Stimulated activated naive CD8-positive, alpha-beta T cell treated with anti-CD3 and anti-CD28 coated beads, Interleukin-15, Interleukin-2, amounts not matched to agents 100 U/mL and 50 U/mL, for 24 hours (primary cell): Measurements from ENCODE around the gene RUNX2.

ENCODE experiments used
- ATAC-seq: fragments of 150-1000 bp; cut with Tn5 transposase; one replicate; pipeline ENCODE4 v1.10.0; 2021
- DNase-seq: peaks from one replicate; pipeline ENCODE4 v3.0.0; 2021

Gene RUNX2

GRCh38 chr6:45518013-45518720 lies 190.0 kb downstream of the RUNX2 start:
- no peak for ATAC-seq

GRCh38 chr6:45521226-45521625 lies 193.1 kb downstream of the RUNX2 start:
- ATAC-seq = no peak
- DNase-seq = no peak

More at GRCh38 chr6:45518013-45518720, 190.0 kb downstream of the RUNX2 start:
- no peak for DNase-seq

GRCh38 chr6:45522486-45522885 lies 194.4 kb downstream of the RUNX2 start:
- ATAC-seq (no peak), DNase-seq (no peak)

GRCh38 chr6:45527210-45527609 lies 199.1 kb downstream of the RUNX2 start:
- ATAC-seq (no peak), DNase-seq (no peak)

GRCh38 chr6:45531999-45532595 lies 204.0 kb downstream of the RUNX2 start:
- no peak for ATAC-seq
- DNase-seq = no peak

- DNase-seq (no peak), ATAC-seq (no peak)
Observed at GRCh38 chr6:45532721-45533210, 204.6 kb downstream of the RUNX2 start.

GRCh38 chr6:45533386-45533785 lies 205.3 kb downstream of the RUNX2 start:
- no peak for ATAC-seq
- DNase-seq = no peak

GRCh38 chr6:45535933-45536332 lies 207.8 kb downstream of the RUNX2 start:
- DNase-seq (no peak), ATAC-seq (no peak)

- no peak for DNase-seq
- ATAC-seq = no peak
Observed at GRCh38 chr6:45537539-45537938, 209.4 kb downstream of the RUNX2 start.

GRCh38 chr6:45538641-45539547 lies 210.8 kb downstream of the RUNX2 start:
- no peak for ATAC-seq
- no peak for DNase-seq

- DNase-seq (no peak), ATAC-seq (no peak)
Observed at GRCh38 chr6:45540375-45540920, 212.3 kb downstream of the RUNX2 start.

GRCh38 chr6:45541934-45542333 lies 213.8 kb downstream of the RUNX2 start:
- ATAC-seq = no peak
- DNase-seq = no peak

GRCh38 chr6:45543298-45544235 lies 215.4 kb downstream of the RUNX2 start:
- DNase-seq = no peak
- peak; percentile 76 for ATAC-seq

GRCh38 chr6:45545416-45545815 lies 217.3 kb downstream of the RUNX2 start:
- ATAC-seq (no peak), DNase-seq (no peak)

- ATAC-seq = peak; percentile 65
- no peak for DNase-seq
Observed at GRCh38 chr6:45548657-45549515, 220.8 kb downstream of the RUNX2 start.

- ATAC-seq (no peak), DNase-seq (no peak)
Observed at GRCh38 chr6:45552536-45552935, 224.4 kb downstream of the RUNX2 start.

GRCh38 chr6:45553730-45554344 lies 225.7 kb downstream of the RUNX2 start:
- DNase-seq = no peak
- no peak for ATAC-seq

GRCh38 chr6:45554591-45554990 lies 226.5 kb downstream of the RUNX2 start:
- no peak for DNase-seq
- no peak for ATAC-seq

- ATAC-seq (no peak), DNase-seq (no peak)
Observed at GRCh38 chr6:45555981-45556771, 228.0 kb downstream of the RUNX2 start.
